Fibroblast of lung (primary cell): ENCODE results near the gene TMED4.

Source experiments
- EZH2 ChIP-seq: IDR thresholded peaks from 2 replicates; pipeline ENCODE4 v1.5.1; 2012; ENCODE audit warnings: low read length, control low read depth, mild to moderate bottlenecking; ENCODE audit errors: missing control alignments
- TF ChIP-seq, protein P1 (sequence below), 2 donors: IDR thresholded peaks in 1 of 2; conservative IDR thresholded peaks in 1 of 2; 1 replicate in 1 of 2; 2 replicates in 1 of 2; pipeline ENCODE4 v1.5.1; 2011 to 2012; ENCODE audit warnings: low read length in 2 of 2, control low read depth in 1 of 2, inconsistent platforms in 1 of 2, low read depth in 1 of 2, mild to moderate bottlenecking in 1 of 2

DNA sequence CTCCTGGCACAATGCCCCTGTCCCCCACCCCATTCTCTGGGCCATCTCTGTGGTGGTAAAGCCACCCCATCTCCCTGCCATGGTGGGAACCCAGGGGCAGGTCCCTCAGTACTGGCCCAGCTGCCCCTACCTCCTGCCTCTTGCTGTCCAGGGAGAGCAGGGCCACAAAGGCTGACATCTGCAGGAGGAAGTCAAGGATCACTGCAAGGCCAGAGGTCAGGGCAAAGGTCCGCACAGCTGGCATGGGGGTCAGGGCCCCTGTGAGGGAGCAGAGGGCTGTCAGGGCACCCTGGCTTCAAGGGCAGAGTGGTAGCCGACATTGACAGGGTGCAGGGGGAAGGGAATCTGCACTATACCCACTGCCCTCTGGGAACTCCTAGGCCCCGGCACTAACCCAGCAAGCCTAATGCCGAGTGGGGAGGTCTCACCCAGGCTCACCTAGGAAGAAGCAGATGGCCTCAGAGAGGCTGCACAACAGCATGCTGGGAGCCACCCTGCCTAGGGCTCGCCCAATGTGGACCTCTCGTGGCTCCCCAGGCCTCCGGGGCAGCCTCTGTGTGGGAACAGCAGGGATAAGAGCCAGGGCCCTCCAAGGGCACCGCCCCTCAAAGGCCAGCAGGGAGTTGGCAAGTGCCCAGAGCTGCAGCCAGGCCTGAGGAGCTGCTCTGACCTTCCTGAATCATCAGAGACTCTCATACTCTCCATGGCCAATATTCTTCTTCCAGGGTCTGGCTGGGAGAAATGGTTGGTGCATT is 48.6 kb downstream of the TMED4 start:
- TF ChIP-seq, protein P1, sequence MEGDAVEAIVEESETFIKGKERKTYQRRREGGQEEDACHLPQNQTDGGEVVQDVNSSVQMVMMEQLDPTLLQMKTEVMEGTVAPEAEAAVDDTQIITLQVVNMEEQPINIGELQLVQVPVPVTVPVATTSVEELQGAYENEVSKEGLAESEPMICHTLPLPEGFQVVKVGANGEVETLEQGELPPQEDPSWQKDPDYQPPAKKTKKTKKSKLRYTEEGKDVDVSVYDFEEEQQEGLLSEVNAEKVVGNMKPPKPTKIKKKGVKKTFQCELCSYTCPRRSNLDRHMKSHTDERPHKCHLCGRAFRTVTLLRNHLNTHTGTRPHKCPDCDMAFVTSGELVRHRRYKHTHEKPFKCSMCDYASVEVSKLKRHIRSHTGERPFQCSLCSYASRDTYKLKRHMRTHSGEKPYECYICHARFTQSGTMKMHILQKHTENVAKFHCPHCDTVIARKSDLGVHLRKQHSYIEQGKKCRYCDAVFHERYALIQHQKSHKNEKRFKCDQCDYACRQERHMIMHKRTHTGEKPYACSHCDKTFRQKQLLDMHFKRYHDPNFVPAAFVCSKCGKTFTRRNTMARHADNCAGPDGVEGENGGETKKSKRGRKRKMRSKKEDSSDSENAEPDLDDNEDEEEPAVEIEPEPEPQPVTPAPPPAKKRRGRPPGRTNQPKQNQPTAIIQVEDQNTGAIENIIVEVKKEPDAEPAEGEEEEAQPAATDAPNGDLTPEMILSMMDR (conservative IDR thresholded peaks at IDR 0.05 in 1 of 2, IDR thresholded peaks at IDR 0.05 in 1 of 2; ENCODE audit: low read depth in 1 of 2, low read length in 2 of 2) = no peak
- TF ChIP-seq EZH2 = no peak
